C4-2B (cell line): ENCODE results near the gene USP32.

Source experiments
- CTCF ChIP-seq: fragments of 450-650 bp; conservative IDR thresholded peaks from 2 replicates; pipeline ENCODE4 v1.5.1; 2017; ENCODE audit warnings: mild to moderate bottlenecking
- ZFX ChIP-seq: fragments of 450-650 bp; IDR thresholded peaks from 2 replicates; pipeline ENCODE4 v1.6.1; 2017

GRCh38 chr17:60401819-60402218 lies 9.9 kb upstream of the USP32 start:
- TF ChIP-seq CTCF (no peak), ZFX (no peak)
